DLD1 (cell line): Measurements from ENCODE around the gene MPV17L2.

Source experiments
- in situ Hi-C: cut with HindIII; loops from 2 replicates; pipeline ENCODE4 v1.10.0; 2017; ENCODE audit warnings: low sequenced_read_pairs

The MPV17L2 gene

GRCh38 chr19:18214779-18215433, 21.9 kb downstream of the MPV17L2 start:
- in situ Hi-C loops: no loop called here

- in situ Hi-C loops: no loop called here
Measured at GRCh38 chr19:18216789-18217188, 23.8 kb downstream of the MPV17L2 start.

- in situ Hi-C loops: no loop called here
Measured at GRCh38 chr19:18218159-18218558, 25.1 kb downstream of the MPV17L2 start.

GRCh38 chr19:18218600-18218999, 25.6 kb downstream of the MPV17L2 start:
- in situ Hi-C loops: no loop called here

GRCh38 chr19:18219911-18220631, 27.1 kb downstream of the MPV17L2 start:
- in situ Hi-C loops: no loop called here

GRCh38 chr19:18220632-18221275, 27.7 kb downstream of the MPV17L2 start:
- in situ Hi-C loops: no loop called here

GRCh38 chr19:18221815-18222725, 29.1 kb downstream of the MPV17L2 start:
- in situ Hi-C loops: no loop called here

GRCh38 chr19:18223860-18224524, 31.0 kb downstream of the MPV17L2 start:
- in situ Hi-C loops: no loop called here

GRCh38 chr19:18224525-18225354, 31.7 kb downstream of the MPV17L2 start:
- in situ Hi-C loops: no loop called here

GRCh38 chr19:18225355-18225701, 32.3 kb downstream of the MPV17L2 start:
- in situ Hi-C loops: no loop called here

- in situ Hi-C loops: no loop called here
Measured at GRCh38 chr19:18225702-18226468, 32.9 kb downstream of the MPV17L2 start, which contains the start of gene PDE4C. Gene PDE4C (minus strand): TSS chr19:18226438. CDS start chr19:18226415, 23 bp downstream.

GRCh38 chr19:18226956-18227780, 34.1 kb downstream of the MPV17L2 start:
- in situ Hi-C loops: no loop called here

- in situ Hi-C loops: no loop called here
Measured at GRCh38 chr19:18227781-18228271, 34.8 kb downstream of the MPV17L2 start.

- in situ Hi-C loops: no loop called here
Measured at GRCh38 chr19:18229474-18229873, 36.5 kb downstream of the MPV17L2 start.

GRCh38 chr19:18229915-18230314, 36.9 kb downstream of the MPV17L2 start:
- in situ Hi-C loops: no loop called here

- in situ Hi-C loops: no loop called here
Measured at GRCh38 chr19:18230941-18231734, 38.1 kb downstream of the MPV17L2 start.

GRCh38 chr19:18231775-18232174, 38.8 kb downstream of the MPV17L2 start:
- in situ Hi-C loops: no loop called here
